Ovary (tissue), 10 donors: ENCODE data around the gene CTRB2. TPM values are rescaled to one million over a fixed set of nuclear protein-coding genes. Genes with fewer than 3 reads are reported as not detected.

Experiments
- DNase-seq, 5 donors: peaks; one replicate each; pipeline ENCODE4 v3.0.0-alpha.2; 2019 to 2020
- H3K27ac ChIP-seq, 2 donors: fragments of 200-600 bp; one replicate each; pipeline versions ENCODE4 v1.5.1 to v1.8.0; 2019 to 2022
- H3K27me3 ChIP-seq: fragments of 200-600 bp; one replicate; pipeline ENCODE4 v1.8.0; 2022
- H3K36me3 ChIP-seq: fragments of 200-600 bp; sonication (generic); one replicate; pipeline ENCODE4 v1.5.1; 2019
- H3K4me1 ChIP-seq: one replicate; pipeline ENCODE4 v1.8.1; 2013; ENCODE audit warnings: mild to moderate bottlenecking, moderate library complexity; ENCODE audit not compliant: insufficient read depth
- H3K4me3 ChIP-seq: fragments of 200-600 bp; sonication (generic); one replicate; pipeline ENCODE4 v1.5.1; 2017
- H3K9me3 ChIP-seq, 2 donors: fragments of 200-600 bp in 1 of 2; sonication (generic) in 1 of 2; one replicate each; pipeline versions ENCODE4 v1.5.1 to v1.8.1; 2013 to 2019; ENCODE audit warnings: mild to moderate bottlenecking in 1 of 2, moderate library complexity in 1 of 2
- CTCF ChIP-seq, 3 donors: fragments of 450-650 bp in 2 of 3; fragments of 200-600 bp in 1 of 3; IDR thresholded peaks; one replicate each; pipeline versions ENCODE4 v1.5.1 to v1.8.0; 2016 to 2022; ENCODE audit warnings: antibody characterized with exemption in 3 of 3, mild to moderate bottlenecking in 1 of 3
- EP300 ChIP-seq: sonication (generic); formaldehyde crosslinking; IDR thresholded peaks from one replicate; pipeline ENCODE4 v1.6.1; 2017; ENCODE audit warnings: antibody characterized with exemption
- POLR2A ChIP-seq: fragments of 450-650 bp; IDR thresholded peaks from one replicate; pipeline ENCODE4 v1.6.1; 2017; ENCODE audit warnings: antibody characterized with exemption, mild to moderate bottlenecking, moderate library complexity
- WGBS, 3 donors: extraction: QIAGEN DNeasy Blood & Tissue Kit in 1 of 3; methylation state at CpG; one replicate each; pipeline versions ENCODE4 v1.1.5 to v1.1.7; 2013 to 2017; 5-methylcytosine and 5-hydroxymethylcytosine counted together
- intact Hi-C, 4 donors: fragments of 100-400 bp; cut with DNase I; formaldehyde crosslinking; loops; one replicate each; pipeline versions ENCODE4 v1.11.0 to v1.15.1; 2022 to 2023
- long read RNA-seq, 3 donors: library from polyadenylated mRNA in 2 of 3; unstranded in 2 of 3; transcript quantifications; one replicate each; pipeline ENCODE4 v2.0.0 and lab custom pipeline, GENCODE V29; 2021 to 2026
- polyA plus RNA-seq, 2 donors: library from polyadenylated mRNA; stranded (reverse); fragments of 200-250 nt in 1 of 2; fragments of 350-450 nt in 1 of 2; fragmentation: Illumina TruSeq in 1 of 2; extraction: RNeasy Lipid Tissue Mini Kit (QIAGEN cat#74804) in 1 of 2; gene quantifications; one replicate each; pipeline ENCODE4 v1.2.3, GENCODE V29; 2013 to 2014
- total RNA-seq, 7 donors: library from RNA; depleted of rRNA in 2 of 7; stranded (reverse); fragments of >200 nt in 2 of 7; fragmentation: NEBNext Ultra II Directional in 3 of 7; extraction: Animal tissue kit (Norgen Biotek cat#: 25700) in 3 of 7; gene quantifications; one replicate each; pipeline versions ENCODE4 v1.1.0 to v1.2.4, GENCODE V29; 2016 to 2023
- donor health status: DM: no; HTN: no; CAD: no; lungs with moderate emphysema.
- donor health status: DM: no; HTN: no; CAD: no.
- donor health status: Bipolar disorder and iron deficiency.
- donor health status: DM: yes; HTN: yes; CAD: no.
- donor health status: DM: no; HTN: no; CAD: no.
- donor health status: DM: yes; HTN: yes; CAD: no.

The CTRB2 gene
- 10 to 100 TPM in 2 of 7 donors, 1 to 10 TPM in 1, under 1 TPM in 1, not detected in 3; 0.62 to 28.7 (median 11.6) TPM for total RNA-seq
- polyA plus RNA-seq: 1 to 10 TPM in 1 of 2 donors, not detected in 1; 1.1 TPM
- long read RNA-seq, donor 1: 0 reads
- long read RNA-seq, donor 2, partial matches to known transcripts: 12 of 12 reads
- long read RNA-seq, donor 2, other reads (novel, unspliced or antisense): 0 of 12 reads
- long read RNA-seq, donor 3: 0 reads

GRCh38 chr16:75206749-75207451 is at the start of gene CTRB2:
Gene CTRB2, minus strand, starts transcription at chr16:75207161. Its CDS starts 20 bp downstream, at chr16:75207141.
- Histone ChIP-seq H3K9me3 (no peaks in the 10 kb centered on the region), H3K36me3 (no peaks in the 10 kb centered on the region), H3K4me1 (no peaks in the 10 kb centered on the region), H3K4me3 (no peak within 1 kb of the TSS), H3K27me3 (no peaks in the 10 kb centered on the region), H3K27ac (no peak within 1 kb of the TSS)
- 65 to 82% (median 79%) methylated on average over 19 to 24 of the region's 24 CpGs for WGBS, 3 donors
- intact Hi-C loops: loop anchor here in 3 of 4 donors (1.0 to 2.0 kb wide), 2 partner anchors 17 to 18 kb away; no protein-coding TSS in a partner anchor
- DNase-seq: no peak
- no peak for TF ChIP-seq POLR2A
- no peak for TF ChIP-seq CTCF (IDR thresholded peaks at IDR 0.05)
- no peak for TF ChIP-seq EP300

- H3K4me3 ChIP-seq: no peak overlapping the region
- no peaks in the 10 kb centered on the region for H3K9me3 ChIP-seq
- WGBS, 3 donors: 69 to 75% (median 71%) methylated on average over 12 of the region's 12 CpGs
- H3K27me3 ChIP-seq: no peaks in the 10 kb centered on the region
- peak overlapping the region; percentile 4 to 29 for H3K27ac ChIP-seq
- H3K36me3 ChIP-seq: no peaks in the 10 kb centered on the region
- peak in 3 of 5 donors; percentile 13 to 46 (median 46) for DNase-seq
- intact Hi-C loops: no loop called here
- TF ChIP-seq POLR2A (no peak), CTCF (IDR thresholded peaks at IDR 0.05) (no peak), EP300 (no peak)
- peaks cover 42% of the 10 kb centered on the region for H3K4me1 ChIP-seq
Observed at GRCh38 chr16:75256059-75256571, 49.2 kb upstream of the CTRB2 start.

- no peak overlapping the region for H3K27ac ChIP-seq
- H3K4me1 ChIP-seq: peaks cover 44% of the 10 kb centered on the region
- intact Hi-C loops: no loop called here
- H3K36me3 ChIP-seq: no peaks in the 10 kb centered on the region
- DNase-seq: no peak
- H3K4me3 ChIP-seq: no peak overlapping the region
- no peaks in the 10 kb centered on the region for H3K27me3 ChIP-seq
- 59 to 69% (median 62%) methylated on average over 5 of the region's 5 CpGs for WGBS, 3 donors
- TF ChIP-seq EP300 (no peak), POLR2A (no peak)
- no peaks in the 10 kb centered on the region for H3K9me3 ChIP-seq
Observed at GRCh38 chr16:75254359-75254837, 47.4 kb upstream of the CTRB2 start.

- Histone ChIP-seq H3K27me3 (no peaks in the 10 kb centered on the region), H3K27ac (peak overlapping the region in 1 of 2 donors; percentile 45), H3K4me1 (peaks cover 49% of the 10 kb centered on the region), H3K9me3 (no peaks in the 10 kb centered on the region), H3K36me3 (no peaks in the 10 kb centered on the region), H3K4me3 (no peak overlapping the region)
- intact Hi-C loops: no loop called here
- peak; percentile 41 to 78 (median 64) for DNase-seq
- no peak for TF ChIP-seq CTCF (IDR thresholded peaks at IDR 0.05)
- no peak for TF ChIP-seq POLR2A
- no peak for TF ChIP-seq EP300
- 12 to 26% (median 12%) methylated on average over 13 to 15 of the region's 15 CpGs for WGBS, 3 donors
Observed at GRCh38 chr16:75252946-75253911, 46.3 kb upstream of the CTRB2 start.
